Kidney epithelial cell (primary cell): ENCODE results near the gene RPSA. TPM values are rescaled to one million over a fixed set of nuclear protein-coding genes. Genes with fewer than 3 reads are reported as not detected.

Experiments used
- DNase-seq: peaks from one replicate; pipeline ENCODE4 v3.0.0-alpha.2; 2010; ENCODE audit warnings: low read depth
- H3K27me3 ChIP-seq: 2 replicates; pipeline ENCODE4 v1.6.0; 2011; ENCODE audit warnings: low read length; ENCODE audit not compliant: control insufficient read depth, insufficient read depth
- H3K36me3 ChIP-seq: 2 replicates; pipeline ENCODE4 v1.5.1; 2011; ENCODE audit warnings: low read length; ENCODE audit not compliant: control insufficient read depth, insufficient read depth
- H3K4me3 ChIP-seq: 2 replicates; pipeline ENCODE4 v1.5.1; 2011; ENCODE audit warnings: low read depth, mild to moderate bottlenecking, control low read depth, low read length
- total RNA-seq: library from RNA; depleted of rRNA; stranded (reverse); fragments of >200 nt; gene quantifications from 2 replicates; pipeline ENCODE4 v1.2.3, GENCODE V29; 2015
- TF ChIP-seq, protein P1 (sequence below): IDR thresholded peaks from 2 replicates; pipeline ENCODE4 v1.5.1; 2011; ENCODE audit warnings: mild to moderate bottlenecking, moderate library complexity, low read length, control low read depth, inconsistent platforms; ENCODE audit not compliant: insufficient read depth, poor library complexity, severe bottlenecking

RPSA gene
- total RNA-seq, 1 donor from 2014 or later: 2,486 TPM

DNA sequence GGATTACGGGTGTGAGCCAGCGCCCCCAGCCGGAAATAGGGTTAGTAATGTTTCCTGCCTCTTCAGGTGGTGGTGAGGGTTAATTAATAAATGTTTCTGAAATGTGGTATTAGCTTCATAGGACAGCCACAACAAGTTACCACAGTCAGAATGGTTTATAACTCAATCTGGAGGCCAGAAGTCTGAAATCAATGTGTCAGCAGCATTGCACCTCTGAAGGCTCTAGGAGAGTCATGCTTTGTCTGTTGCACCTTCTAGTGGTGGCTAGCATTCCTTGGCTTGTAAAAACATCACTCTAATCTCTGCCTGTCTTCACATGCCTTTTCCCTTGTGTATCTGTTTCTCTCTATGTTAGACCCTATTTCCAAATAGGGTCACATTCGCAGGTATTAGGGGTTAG is 7.8 kb upstream of the RPSA start:
- Histone ChIP-seq H3K4me3 (no peak overlapping the region), H3K36me3 (no peaks in the 10 kb centered on the region), H3K27me3 (no peaks in the 10 kb centered on the region)
- TF ChIP-seq, protein P1, sequence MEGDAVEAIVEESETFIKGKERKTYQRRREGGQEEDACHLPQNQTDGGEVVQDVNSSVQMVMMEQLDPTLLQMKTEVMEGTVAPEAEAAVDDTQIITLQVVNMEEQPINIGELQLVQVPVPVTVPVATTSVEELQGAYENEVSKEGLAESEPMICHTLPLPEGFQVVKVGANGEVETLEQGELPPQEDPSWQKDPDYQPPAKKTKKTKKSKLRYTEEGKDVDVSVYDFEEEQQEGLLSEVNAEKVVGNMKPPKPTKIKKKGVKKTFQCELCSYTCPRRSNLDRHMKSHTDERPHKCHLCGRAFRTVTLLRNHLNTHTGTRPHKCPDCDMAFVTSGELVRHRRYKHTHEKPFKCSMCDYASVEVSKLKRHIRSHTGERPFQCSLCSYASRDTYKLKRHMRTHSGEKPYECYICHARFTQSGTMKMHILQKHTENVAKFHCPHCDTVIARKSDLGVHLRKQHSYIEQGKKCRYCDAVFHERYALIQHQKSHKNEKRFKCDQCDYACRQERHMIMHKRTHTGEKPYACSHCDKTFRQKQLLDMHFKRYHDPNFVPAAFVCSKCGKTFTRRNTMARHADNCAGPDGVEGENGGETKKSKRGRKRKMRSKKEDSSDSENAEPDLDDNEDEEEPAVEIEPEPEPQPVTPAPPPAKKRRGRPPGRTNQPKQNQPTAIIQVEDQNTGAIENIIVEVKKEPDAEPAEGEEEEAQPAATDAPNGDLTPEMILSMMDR: no peak
- DNase-seq: no peak

DNA sequence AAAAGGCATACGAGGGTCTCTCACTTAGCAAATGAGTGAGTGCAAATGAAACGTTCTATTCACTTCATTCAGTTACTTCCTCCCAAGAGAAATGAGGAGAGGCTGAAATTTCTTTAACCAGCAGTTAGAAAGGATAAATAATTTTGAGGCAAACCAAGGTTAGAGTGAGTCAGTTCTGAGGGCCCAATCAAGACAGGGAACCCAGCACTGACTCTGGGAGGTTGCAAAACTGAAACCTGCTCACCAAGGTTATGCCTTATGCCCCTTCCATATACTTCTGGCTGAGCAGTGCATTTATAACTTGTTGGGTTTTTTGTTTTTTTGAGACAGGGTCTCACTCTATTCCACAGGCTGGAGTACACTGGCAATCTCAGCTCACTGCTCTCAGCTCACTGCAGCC is 4.5 kb upstream of the RPSA start:
- no peaks in the 10 kb centered on the region for H3K36me3 ChIP-seq
- H3K27me3 ChIP-seq: no peaks in the 10 kb centered on the region
- DNase-seq: no peak
- no peak overlapping the region for H3K4me3 ChIP-seq
- TF ChIP-seq, protein P1: no peak

DNA sequence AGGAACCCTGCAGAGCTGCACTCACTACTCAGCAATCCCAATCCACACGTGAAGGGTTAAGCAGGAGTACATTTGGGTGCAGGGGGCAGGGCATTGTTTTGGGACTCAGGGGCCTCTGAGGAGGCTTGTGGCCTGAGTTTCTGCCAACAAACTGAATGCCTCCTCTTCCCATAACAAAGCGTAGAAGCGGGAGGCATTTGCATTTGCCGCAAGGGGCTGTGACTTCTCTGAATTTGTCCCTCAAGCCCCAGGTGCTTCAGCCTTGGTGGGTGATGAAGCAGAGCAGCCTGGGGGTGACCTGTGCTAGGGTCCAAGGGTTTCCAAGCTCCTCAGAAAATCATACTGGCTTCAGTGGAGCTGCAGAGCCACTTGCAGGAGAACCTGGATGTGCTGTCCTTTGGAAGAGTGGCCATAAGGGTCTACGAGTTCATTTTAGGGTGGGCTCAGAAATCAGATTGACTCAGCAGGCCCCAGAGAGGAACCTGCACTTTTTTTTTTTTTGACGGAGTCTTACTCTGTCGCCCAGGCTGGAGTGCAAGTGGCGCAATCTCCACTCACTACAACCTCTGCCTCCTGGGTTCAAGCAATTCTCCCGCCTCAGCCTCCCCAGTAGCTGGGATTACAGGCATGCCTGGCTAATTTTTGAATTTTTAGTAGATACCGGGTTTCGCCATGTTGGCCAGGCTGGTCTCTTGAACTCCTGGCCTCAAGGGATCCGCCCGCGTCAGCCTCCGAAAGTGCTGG is 1.4 kb upstream of the RPSA start:
- H3K36me3 ChIP-seq: no peaks in the 10 kb centered on the region
- TF ChIP-seq, protein P1: no peak
- H3K4me3 ChIP-seq: no peak overlapping the region
- H3K27me3 ChIP-seq: no peaks in the 10 kb centered on the region
- DNase-seq: no peak

DNA sequence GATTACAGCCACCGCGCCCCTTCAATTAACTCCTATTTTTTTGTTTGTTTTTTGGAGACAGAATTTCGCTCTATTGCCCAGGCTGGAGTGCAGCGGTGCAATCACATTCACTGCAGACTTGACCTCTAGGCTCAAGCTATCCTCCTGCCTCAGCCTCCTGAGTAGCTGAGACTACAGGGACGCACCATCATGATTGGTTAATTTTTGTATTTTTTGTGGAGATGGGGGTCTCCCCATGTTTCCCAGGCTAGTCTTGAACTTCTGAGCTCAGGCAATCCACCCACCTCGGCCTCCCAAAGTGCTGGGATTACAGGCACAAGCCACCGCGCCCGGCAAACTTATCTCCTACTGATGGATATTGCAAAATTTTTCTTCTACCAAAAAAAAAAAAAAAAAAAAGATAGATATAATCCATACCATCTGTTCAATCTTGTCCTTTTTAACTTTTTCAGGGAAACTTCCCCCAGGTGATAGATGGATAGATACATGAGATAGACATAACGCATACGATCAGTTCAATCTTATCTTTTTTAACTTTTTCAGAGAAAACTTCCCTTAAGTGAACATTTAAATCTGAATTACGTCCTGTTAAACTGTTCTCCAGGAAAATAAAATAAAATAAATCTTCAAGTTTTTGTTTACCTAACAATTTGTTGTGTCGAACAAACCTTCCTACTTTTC is 693 bp upstream of the RPSA start:
- Histone ChIP-seq H3K36me3 (no peaks in the 10 kb centered on the region), H3K4me3 (peak overlapping the region; percentile 69), H3K27me3 (no peaks in the 10 kb centered on the region)
- TF ChIP-seq, protein P1: no peak
- DNase-seq: no peak

DNA sequence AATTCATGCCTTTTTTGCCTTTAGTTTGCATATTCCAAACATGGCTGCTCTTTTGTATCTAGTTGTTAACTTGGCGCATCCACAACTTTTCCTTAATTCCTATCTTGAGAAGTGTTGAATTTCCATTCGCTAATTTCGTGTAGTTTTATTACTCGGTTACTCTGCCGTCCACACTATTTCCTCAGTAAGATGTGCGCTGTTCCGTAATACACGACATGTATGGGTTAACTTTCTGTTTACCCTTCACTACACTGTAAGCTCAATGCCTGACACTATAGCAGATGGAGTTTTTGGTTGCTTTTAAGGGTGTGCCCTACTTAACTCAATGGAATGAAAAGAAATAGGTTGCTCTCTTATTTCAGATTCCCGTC is 724 bp downstream of the RPSA start:
- DNase-seq: no peak
- TF ChIP-seq, protein P1: no peak
- Histone ChIP-seq H3K27me3 (no peaks in the 10 kb centered on the region), H3K4me3 (peak overlapping the region; percentile 69), H3K36me3 (peaks cover 2% of the 10 kb centered on the region)
